VCaP (cell line): ENCODE measurements around the gene DTNB.

Experiments used
- H3K27ac ChIP-seq: fragments of 450-650 bp; 2 replicates; pipeline ENCODE4 v1.5.1; 2017
- TF ChIP-seq, protein P1 (sequence below): fragments of 450-650 bp; conservative IDR thresholded peaks from 2 replicates; pipeline ENCODE4 v1.5.1; 2017; ENCODE audit warnings: mild to moderate bottlenecking, moderate library complexity

Gene DTNB

DNA sequence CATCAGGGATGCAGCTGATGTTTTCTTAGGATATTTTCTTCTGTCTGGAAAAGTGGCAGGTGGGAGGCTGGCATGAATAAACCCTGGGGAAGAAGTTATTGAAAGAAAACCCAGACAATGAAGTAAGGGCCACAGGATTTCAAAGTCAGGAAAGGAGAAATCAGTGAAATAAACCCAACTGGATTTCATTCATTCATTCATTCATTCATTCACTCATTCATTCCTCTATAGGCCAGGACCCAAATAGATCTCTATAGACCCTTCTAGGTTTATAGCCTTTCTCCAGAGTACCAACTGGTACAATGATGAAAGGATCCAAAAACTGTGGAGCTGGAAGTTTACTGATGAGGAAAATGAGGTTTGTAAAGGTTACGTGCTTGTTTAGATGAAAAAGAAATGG lies 264.3 kb downstream of the DTNB start:
- TF ChIP-seq, protein P1, sequence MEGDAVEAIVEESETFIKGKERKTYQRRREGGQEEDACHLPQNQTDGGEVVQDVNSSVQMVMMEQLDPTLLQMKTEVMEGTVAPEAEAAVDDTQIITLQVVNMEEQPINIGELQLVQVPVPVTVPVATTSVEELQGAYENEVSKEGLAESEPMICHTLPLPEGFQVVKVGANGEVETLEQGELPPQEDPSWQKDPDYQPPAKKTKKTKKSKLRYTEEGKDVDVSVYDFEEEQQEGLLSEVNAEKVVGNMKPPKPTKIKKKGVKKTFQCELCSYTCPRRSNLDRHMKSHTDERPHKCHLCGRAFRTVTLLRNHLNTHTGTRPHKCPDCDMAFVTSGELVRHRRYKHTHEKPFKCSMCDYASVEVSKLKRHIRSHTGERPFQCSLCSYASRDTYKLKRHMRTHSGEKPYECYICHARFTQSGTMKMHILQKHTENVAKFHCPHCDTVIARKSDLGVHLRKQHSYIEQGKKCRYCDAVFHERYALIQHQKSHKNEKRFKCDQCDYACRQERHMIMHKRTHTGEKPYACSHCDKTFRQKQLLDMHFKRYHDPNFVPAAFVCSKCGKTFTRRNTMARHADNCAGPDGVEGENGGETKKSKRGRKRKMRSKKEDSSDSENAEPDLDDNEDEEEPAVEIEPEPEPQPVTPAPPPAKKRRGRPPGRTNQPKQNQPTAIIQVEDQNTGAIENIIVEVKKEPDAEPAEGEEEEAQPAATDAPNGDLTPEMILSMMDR: no peak
- H3K27ac ChIP-seq: no peak overlapping the region

DNA sequence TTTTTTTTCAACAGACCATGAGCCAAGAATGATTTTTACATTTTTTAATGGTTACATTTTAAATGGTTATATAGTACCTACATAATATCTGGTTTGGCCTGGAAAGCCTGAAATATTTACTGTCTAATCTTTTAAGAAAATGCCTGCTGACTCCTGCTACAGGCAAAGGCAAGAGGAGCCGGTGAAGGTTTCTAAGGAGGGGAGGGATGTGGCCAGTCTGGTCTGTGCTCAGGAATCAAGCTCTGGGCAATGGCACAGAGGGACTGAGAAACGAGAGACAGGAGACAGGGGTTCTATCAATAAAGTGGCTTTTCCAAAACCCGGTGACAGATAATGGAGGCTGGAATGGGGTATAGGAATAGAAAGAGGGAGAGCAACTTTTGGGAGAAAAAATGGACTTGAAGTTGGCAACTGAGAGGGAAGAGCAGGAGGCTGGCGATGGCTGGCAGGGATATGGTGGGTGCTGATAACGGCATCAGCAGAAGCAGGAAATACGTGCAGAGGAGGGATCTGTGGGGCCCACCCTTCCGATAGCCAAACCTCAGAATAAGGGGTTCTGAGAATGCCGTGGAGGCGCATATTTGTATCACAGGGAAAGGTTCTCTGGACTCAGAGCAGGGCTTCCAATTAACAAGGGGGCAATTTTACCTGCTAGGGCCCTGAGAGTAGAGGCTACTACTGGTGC lies 267.6 kb downstream of the DTNB start:
- TF ChIP-seq, protein P1: no peak
- no peak overlapping the region for H3K27ac ChIP-seq

DNA sequence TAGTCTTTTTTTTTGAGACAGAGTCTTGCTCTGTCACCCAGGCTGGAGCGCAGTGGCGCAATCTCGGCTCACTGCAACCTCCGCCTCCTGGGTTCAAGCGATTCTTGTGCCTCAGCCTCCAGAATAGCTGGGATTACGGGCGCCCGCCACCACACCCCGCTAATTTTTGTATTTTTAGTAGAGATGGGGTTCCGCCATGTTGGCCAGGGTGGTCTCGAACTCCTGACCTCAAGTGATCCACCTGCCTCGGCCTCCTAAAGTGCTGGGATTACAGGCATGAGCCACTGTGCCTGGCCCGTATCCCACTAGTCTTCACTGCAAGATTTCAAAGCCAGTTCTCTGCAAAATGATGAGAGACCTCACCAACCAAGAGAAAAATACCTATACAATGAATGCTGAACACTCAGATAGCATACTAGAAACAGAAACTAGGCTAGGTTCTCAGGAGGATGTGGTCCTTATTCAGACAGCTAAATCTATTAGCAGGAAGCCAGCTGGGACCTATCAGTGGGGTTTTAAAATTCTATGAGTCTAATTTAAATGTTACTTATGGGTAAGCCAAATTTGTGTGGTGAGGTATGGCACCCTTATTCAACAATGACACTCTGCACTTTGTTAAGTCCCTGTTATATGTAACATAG lies 270.1 kb downstream of the DTNB start:
- peak overlapping the region; percentile 33 for H3K27ac ChIP-seq

DNA sequence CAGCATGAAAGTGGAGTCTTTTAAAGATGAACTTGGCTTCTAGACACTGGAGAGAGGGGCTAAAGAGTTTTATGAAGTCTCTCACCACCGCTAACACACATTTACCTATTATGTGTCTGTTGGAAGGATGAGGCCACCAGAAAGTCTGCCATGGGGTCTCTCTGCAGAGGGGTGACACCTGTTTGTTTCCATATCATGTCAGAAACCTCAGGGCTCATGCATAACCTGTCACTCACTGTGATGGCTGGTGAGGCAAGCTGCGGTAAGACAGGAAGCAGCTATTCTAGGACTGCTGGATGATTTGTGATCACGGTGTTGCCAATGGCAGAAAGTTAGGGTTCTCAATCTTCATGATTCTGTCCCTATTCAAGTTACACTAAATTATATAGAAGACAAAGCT lies 270.9 kb downstream of the DTNB start:
- H3K27ac ChIP-seq: peak overlapping the region; percentile 33; the same call in 1 of the 2 replicates
- TF ChIP-seq, protein P1: no peak

DNA sequence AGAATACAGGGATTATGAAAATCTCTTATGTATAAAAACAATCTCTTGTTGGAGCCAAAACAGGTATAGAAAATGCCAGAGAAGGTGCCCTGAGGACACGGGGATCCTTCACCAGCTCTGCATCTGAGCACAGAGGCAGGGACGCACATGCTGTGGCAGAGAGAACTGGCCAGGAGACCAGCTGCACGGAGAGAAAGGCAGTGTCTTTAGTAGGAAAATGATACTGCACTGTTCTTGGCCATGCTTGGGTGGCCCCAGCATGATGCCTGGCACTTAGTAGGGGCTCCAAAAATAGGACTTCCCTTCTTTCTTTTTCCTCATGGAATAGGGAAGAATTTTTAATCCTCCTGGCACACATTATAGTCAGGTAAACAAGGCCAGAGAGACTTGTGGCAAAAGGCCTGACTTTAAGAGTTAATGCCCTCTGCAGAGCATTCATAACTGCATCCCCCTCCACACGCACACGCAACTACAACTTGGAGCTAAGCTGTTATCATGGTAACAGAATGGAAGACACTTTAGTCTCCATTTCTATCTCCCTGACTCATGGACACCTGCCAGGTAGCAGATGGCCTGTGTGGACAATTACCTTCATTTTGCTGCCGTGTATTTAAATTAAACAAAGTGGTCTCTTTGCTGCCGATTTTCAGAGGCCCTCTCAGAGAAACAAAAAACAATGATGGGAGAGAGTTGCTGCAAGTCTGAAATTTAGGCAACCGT lies 271.9 kb downstream of the DTNB start:
- TF ChIP-seq, protein P1: no peak
- no peak overlapping the region for H3K27ac ChIP-seq

DNA sequence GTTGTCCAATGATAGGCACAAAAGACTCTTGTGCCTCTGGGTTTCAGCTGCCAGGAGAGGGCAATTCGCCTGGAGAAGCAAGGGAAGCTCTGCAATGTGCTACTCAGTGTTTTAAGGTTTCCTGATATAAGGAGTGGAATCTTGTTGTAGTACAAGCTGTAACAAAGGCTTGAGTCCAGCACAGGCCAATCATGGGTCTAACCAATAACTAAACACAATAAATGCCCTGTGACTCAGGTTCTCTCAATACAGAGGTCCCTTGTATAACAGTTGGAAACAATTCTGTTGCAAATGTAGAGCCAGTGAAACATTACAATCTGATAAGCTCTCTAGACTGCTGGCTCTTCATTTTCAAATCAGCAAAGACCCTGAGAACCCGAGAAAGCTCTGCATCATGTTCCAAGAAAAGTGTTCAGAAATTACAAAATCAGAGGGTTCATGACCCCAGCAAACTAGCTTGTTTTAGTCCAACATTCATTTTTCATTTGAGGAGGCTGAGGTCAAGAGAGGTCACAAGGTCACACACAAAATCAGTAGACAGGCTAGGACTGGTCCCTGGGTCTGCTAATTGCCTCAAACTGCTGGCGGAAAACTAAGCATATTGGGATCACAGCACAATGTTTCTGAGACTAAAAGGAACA lies 272.7 kb downstream of the DTNB start:
- 0 out of 2 replicates have a peak overlapping the region, but pooled peaks have one; percentile 15 for H3K27ac ChIP-seq
- TF ChIP-seq, protein P1: no peak

DNA sequence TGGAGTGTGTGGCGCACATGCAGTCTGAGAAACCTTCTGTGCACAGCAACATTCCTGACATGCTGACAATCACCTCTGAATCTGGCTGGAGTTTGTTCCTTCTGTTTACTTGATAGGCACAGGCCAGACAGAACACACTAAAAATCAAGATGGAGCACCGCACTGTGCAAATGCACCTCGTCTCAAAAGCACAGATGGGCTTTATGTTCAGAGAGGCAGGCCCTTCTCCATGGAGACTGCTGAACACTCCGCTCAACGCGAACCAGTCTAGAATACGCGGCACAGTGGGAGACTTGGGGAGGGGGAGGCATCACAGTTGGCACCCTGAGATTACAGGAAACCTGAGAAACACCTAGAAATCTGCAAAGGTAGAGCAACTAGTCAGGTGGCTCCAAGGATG lies 273.2 kb downstream of the DTNB start:
- TF ChIP-seq, protein P1: no peak
- 0 out of 2 replicates have a peak overlapping the region, but pooled peaks have one; percentile 15 for H3K27ac ChIP-seq
